Measurements from ENCODE around the gene FAM53B.

FAM53B gene

DNA sequence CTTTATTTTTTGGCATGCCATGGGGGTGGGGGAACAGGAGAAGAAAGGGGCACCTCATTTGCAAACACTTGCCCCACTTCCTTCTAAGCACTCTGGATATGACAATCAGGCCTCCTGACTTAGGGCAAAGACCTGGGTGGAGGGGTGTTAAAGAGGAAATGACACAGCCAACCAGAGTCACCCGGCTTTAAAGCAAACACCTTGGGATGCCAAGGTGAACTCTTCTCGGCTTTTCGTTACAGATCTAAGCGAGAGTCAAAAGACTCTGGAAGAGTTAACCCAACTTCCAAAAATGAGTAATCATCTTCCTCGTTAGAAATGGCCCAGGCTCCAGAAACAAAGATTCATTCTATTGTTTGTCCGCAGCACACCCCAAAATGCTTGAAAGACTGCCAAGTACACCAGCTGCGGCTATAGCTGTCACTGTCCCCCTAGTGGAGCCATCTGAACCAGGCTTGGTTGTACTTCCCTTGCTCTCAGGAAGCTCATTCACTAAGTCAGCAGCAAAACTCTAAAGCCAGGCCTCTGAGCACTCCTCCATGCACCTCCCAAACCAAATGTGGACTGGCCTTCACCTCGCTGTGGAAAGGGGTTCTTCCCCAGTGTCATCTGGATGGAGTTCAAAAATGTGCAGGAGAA is 24.8 kb downstream of the FAM53B start:
- H3K36me3 ChIP-seq (ENCODE audit: control insufficient read depth in 2 of 2, insufficient read depth in 1 of 2, low read length in 2 of 2), result peaks cover 3 to 14% of the 10 kb centered on the region in 2 experiments; a peak in 2 of 3 replicates
- CTCF ChIA-PET, result no interaction called here

DNA sequence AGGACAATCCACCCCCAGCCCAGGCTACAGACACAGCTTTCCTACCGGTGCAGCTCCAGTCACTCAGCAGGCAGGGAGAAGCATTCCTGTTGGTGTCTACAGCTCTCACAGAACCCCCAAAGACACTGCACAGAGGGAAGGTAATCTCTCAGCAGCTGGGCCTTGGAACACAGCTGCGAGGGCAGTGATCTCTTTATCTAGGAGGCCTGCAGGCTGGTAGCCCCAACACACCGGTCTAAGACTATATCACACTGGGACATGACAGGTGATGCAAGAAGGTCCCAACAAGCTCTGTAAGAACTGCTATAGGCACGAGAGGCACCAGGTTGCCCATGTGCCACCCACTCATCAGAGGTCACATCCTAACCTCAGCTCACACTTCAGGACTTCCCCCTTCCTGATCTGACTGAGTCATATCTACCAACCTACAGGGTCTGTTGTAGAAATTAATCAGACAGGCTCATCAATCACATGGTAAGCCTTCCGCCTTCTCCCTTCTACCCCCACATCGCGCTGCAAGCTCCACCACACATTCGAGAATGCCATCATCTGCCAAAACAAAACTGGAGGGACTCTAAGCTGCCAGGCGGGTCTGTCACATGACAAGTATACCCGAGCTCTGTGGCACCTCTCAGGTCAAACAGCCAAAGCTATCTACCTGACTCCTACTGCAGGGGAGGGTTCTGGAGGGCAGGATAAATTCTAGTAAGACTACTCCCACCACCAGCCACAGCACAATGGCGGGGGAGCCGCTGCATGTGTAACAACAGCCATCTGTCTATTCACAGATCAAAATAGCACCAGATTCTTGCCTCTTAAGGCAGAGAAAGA is 26.1 kb downstream of the FAM53B start:
- no peak overlapping the region for H3K27ac ChIP-seq (ENCODE audit: extremely low read depth, low read depth, low read length)
- H3K36me3 ChIP-seq (ENCODE audit: control insufficient read depth in 2 of 2, insufficient read depth in 1 of 2, low read length in 2 of 2), result peaks cover 3 to 10% of the 10 kb centered on the region in 2 experiments; a peak in 2 of 3 replicates
- TF ChIP-seq, protein P1, sequence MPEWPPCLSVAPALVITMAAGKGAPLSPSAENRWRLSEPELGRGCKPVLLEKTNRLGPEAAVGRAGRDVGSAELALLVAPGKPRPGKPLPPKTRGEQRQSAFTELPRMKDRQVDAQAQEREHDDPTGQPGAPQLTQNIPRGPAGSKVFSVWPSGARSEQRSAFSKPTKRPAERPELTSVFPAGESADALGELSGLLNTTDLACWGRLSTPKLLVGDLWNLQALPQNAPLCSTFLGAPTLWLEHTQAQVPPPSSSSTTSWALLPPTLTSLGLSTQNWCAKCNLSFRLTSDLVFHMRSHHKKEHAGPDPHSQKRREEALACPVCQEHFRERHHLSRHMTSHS (tag by site-specific recombination; IDR thresholded peaks at IDR 0.05), result no peak
- peak; percentile 98 for TF ChIP-seq ZFHX2 (tag by site-specific recombination; conservative IDR thresholded peaks at IDR 0.05)
- TF ChIP-seq ZIC2 (tag by site-specific recombination; IDR thresholded peaks at IDR 0.05), result peak; percentile 67; the same call in 1 of the 2 replicates
- TF ChIP-seq RBAK (tag by site-specific recombination; IDR thresholded peaks at IDR 0.05), result no peak
- TF ChIP-seq KLF8 (tag by site-specific recombination; IDR thresholded peaks at IDR 0.05), result no peak
- TF ChIP-seq ZNF138 (tag by site-specific recombination; IDR thresholded peaks at IDR 0.05; ENCODE audit: borderline replicate concordance), result no peak
- no peak for TF ChIP-seq ZNF654 (tag by site-specific recombination; IDR thresholded peaks at IDR 0.05; ENCODE audit: low read depth)
- TF ChIP-seq EGR2 (tag by site-specific recombination; IDR thresholded peaks at IDR 0.05; ENCODE audit: low read depth), result peak; percentile 99
- TF ChIP-seq ZNF600 (tag by site-specific recombination; IDR thresholded peaks at IDR 0.05), result peak; percentile 57; the same call in 1 of the 2 replicates
- TF ChIP-seq, protein P2, sequence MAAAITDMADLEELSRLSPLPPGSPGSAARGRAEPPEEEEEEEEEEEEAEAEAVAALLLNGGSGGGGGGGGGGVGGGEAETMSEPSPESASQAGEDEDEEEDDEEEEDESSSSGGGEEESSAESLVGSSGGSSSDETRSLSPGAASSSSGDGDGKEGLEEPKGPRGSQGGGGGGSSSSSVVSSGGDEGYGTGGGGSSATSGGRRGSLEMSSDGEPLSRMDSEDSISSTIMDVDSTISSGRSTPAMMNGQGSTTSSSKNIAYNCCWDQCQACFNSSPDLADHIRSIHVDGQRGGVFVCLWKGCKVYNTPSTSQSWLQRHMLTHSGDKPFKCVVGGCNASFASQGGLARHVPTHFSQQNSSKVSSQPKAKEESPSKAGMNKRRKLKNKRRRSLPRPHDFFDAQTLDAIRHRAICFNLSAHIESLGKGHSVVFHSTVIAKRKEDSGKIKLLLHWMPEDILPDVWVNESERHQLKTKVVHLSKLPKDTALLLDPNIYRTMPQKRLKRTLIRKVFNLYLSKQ (tag by site-specific recombination; IDR thresholded peaks at IDR 0.05; ENCODE audit: borderline replicate concordance), result no peak
- TF ChIP-seq ZNF514 (tag by site-specific recombination; IDR thresholded peaks at IDR 0.05), result no peak
- no peak for TF ChIP-seq ZNF473 (tag by site-specific recombination; IDR thresholded peaks at IDR 0.05)
- no peak for TF ChIP-seq ZNF354C (tag by site-specific recombination; IDR thresholded peaks at IDR 0.05; ENCODE audit: borderline replicate concordance, low read depth)
- TF ChIP-seq SP7 (tag by site-specific recombination; IDR thresholded peaks at IDR 0.05), result peak; percentile 19; the same call in 1 of the 2 replicates
- H3K4me1 ChIP-seq (ENCODE audit: control insufficient read depth, insufficient read depth, low read length), result 0 out of 2 replicates have a peak, but pooled peaks cover 3% of the 10 kb centered on the region
- CTCF ChIA-PET, result interaction anchor here (0.8 kb wide), 1 partner anchor 23 kb away, joined by 4 read pairs; no protein-coding TSS in a partner anchor
- POLR2A ChIA-PET, result interaction anchor here (0.6 kb wide), 2 partner anchors 77 to 102 kb away, joined by 3 read pairs; no protein-coding TSS in a partner anchor
- H3K9me3 ChIP-seq (ENCODE audit: control insufficient read depth, insufficient read depth, low read depth, low read length), result no peaks in the 10 kb centered on the region
- no peak overlapping the region for H3K4me3 ChIP-seq (ENCODE audit: low read depth, low read length)

More for the DNA sequence above, 24.8 kb downstream of the FAM53B start:
- POLR2A ChIA-PET, result no interaction called here
- no peak for TF ChIP-seq ZNF626 (tag by site-specific recombination; IDR thresholded peaks at IDR 0.05)
- TF ChIP-seq SP2 (tag by site-specific recombination; IDR thresholded peaks at IDR 0.05), result no peak
- TF ChIP-seq ZNF140 (tag by site-specific recombination; IDR thresholded peaks at IDR 0.05), result no peak
- no peak for TF ChIP-seq ZSCAN16 (tag by site-specific recombination; IDR thresholded peaks at IDR 0.05)
- TF ChIP-seq OSR2 (tag by site-specific recombination; IDR thresholded peaks at IDR 0.05), result no peak
- TF ChIP-seq ZFP41 (tag by site-specific recombination; IDR thresholded peaks at IDR 0.05; ENCODE audit: borderline replicate concordance), result no peak
- TF ChIP-seq, protein P3, sequence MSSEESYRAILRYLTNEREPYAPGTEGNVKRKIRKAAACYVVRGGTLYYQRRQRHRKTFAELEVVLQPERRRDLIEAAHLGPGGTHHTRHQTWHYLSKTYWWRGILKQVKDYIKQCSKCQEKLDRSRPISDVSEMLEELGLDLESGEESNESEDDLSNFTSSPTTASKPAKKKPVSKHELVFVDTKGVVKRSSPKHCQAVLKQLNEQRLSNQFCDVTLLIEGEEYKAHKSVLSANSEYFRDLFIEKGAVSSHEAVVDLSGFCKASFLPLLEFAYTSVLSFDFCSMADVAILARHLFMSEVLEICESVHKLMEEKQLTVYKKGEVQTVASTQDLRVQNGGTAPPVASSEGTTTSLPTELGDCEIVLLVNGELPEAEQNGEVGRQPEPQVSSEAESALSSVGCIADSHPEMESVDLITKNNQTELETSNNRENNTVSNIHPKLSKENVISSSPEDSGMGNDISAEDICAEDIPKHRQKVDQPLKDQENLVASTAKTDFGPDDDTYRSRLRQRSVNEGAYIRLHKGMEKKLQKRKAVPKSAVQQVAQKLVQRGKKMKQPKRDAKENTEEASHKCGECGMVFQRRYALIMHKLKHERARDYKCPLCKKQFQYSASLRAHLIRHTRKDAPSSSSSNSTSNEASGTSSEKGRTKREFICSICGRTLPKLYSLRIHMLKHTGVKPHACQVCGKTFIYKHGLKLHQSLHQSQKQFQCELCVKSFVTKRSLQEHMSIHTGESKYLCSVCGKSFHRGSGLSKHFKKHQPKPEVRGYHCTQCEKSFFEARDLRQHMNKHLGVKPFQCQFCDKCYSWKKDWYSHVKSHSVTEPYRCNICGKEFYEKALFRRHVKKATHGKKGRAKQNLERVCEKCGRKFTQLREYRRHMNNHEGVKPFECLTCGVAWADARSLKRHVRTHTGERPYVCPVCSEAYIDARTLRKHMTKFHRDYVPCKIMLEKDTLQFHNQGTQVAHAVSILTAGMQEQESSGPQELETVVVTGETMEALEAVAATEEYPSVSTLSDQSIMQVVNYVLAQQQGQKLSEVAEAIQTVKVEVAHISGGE (tag by site-specific recombination; conservative IDR thresholded peaks at IDR 0.05; ENCODE audit: low read depth), result no peak
- TF ChIP-seq ZNF530 (tag by site-specific recombination; IDR thresholded peaks at IDR 0.05; ENCODE audit: low read depth), result no peak
- TF ChIP-seq SALL2 (tag by site-specific recombination; IDR thresholded peaks at IDR 0.05; ENCODE audit: borderline replicate concordance), result no peak
- TF ChIP-seq ZNF366 (tag by site-specific recombination; conservative IDR thresholded peaks at IDR 0.05), result no peak
- no peak for TF ChIP-seq ZNF610 (tag by site-specific recombination; IDR thresholded peaks at IDR 0.05; ENCODE audit: borderline replicate concordance)
- no peak for TF ChIP-seq ZNF548 (tag by site-specific recombination; IDR thresholded peaks at IDR 0.05)
- no peak for TF ChIP-seq MYNN (tag by site-specific recombination; IDR thresholded peaks at IDR 0.05; ENCODE audit: borderline replicate concordance)
- no peak for TF ChIP-seq MZF1 (tag by site-specific recombination; IDR thresholded peaks at IDR 0.05; ENCODE audit: borderline replicate concordance)
- no peak for TF ChIP-seq ZBTB17 (tag by site-specific recombination; IDR thresholded peaks at IDR 0.05)
- TF ChIP-seq GLIS1 (tag by site-specific recombination; IDR thresholded peaks at IDR 0.05), result no peak
- TF ChIP-seq ZNF560 (tag by site-specific recombination; IDR thresholded peaks at IDR 0.05; ENCODE audit: borderline replicate concordance), result no peak
- TF ChIP-seq ZNF792 (tag by site-specific recombination; IDR thresholded peaks at IDR 0.05), result no peak
- TF ChIP-seq, protein P4, sequence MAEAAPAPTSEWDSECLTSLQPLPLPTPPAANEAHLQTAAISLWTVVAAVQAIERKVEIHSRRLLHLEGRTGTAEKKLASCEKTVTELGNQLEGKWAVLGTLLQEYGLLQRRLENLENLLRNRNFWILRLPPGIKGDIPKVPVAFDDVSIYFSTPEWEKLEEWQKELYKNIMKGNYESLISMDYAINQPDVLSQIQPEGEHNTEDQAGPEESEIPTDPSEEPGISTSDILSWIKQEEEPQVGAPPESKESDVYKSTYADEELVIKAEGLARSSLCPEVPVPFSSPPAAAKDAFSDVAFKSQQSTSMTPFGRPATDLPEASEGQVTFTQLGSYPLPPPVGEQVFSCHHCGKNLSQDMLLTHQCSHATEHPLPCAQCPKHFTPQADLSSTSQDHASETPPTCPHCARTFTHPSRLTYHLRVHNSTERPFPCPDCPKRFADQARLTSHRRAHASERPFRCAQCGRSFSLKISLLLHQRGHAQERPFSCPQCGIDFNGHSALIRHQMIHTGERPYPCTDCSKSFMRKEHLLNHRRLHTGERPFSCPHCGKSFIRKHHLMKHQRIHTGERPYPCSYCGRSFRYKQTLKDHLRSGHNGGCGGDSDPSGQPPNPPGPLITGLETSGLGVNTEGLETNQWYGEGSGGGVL (tag by site-specific recombination; IDR thresholded peaks at IDR 0.05), result no peak
- no peak for TF ChIP-seq SCRT1 (tag by site-specific recombination; IDR thresholded peaks at IDR 0.05; ENCODE audit: borderline replicate concordance)
- Histone ChIP-seq H3K27ac (ENCODE audit: extremely low read depth, low read depth, low read length) (no peak overlapping the region), H3K9me3 (ENCODE audit: control insufficient read depth, insufficient read depth, low read depth, low read length) (no peaks in the 10 kb centered on the region), H3K4me1 (ENCODE audit: control insufficient read depth, insufficient read depth, low read length) (0 out of 2 replicates have a peak, but pooled peaks cover 3% of the 10 kb centered on the region), H3K4me3 (ENCODE audit: low read depth, low read length) (no peak overlapping the region)
